H9 (cell line): ENCODE results near the gene TTC28. TPM values are rescaled to one million over a fixed set of nuclear protein-coding genes. Genes with fewer than 3 reads are reported as not detected.

Experiments
- DNase-seq: peaks from one replicate; pipeline ENCODE4 v3.0.0-alpha.2; 2017
- H2AFZ ChIP-seq: one replicate; pipeline ENCODE4 v1.6.1; 2013; ENCODE audit warnings: mild to moderate bottlenecking, low read length, control low read depth, moderate library complexity
- H2AK5ac ChIP-seq: 2 replicates; pipeline ENCODE4 v1.6.1; 2013; ENCODE audit warnings: low read length, control low read depth, mixed read lengths; ENCODE audit not compliant: insufficient read length
- H2BK120ac ChIP-seq: one replicate; pipeline ENCODE4 v1.6.1; 2013; ENCODE audit warnings: low read depth, mild to moderate bottlenecking, low read length, control low read depth, inconsistent platforms; ENCODE audit not compliant: poor library complexity, severe bottlenecking
- H2BK12ac ChIP-seq: 2 replicates; pipeline ENCODE4 v1.6.1; 2013; ENCODE audit warnings: low read length, control low read depth, mixed read lengths, low read depth; ENCODE audit not compliant: insufficient read length
- H2BK15ac ChIP-seq: 2 replicates; pipeline ENCODE4 v1.6.1; 2013; ENCODE audit warnings: low read depth, low read length, control low read depth
- H2BK20ac ChIP-seq: one replicate; pipeline ENCODE4 v1.6.1; 2013; ENCODE audit warnings: low read depth, mild to moderate bottlenecking, low read length, control low read depth, inconsistent platforms; ENCODE audit not compliant: poor library complexity, severe bottlenecking
- H2BK5ac ChIP-seq: 2 replicates; pipeline ENCODE4 v1.6.1; 2013; ENCODE audit warnings: low read length, control low read depth, mixed read lengths; ENCODE audit not compliant: insufficient read length
- H3K14ac ChIP-seq: 2 replicates; pipeline ENCODE4 v1.6.1; 2013; ENCODE audit warnings: low read length, control low read depth; ENCODE audit not compliant: insufficient read depth
- H3K18ac ChIP-seq: 2 replicates; pipeline ENCODE4 v1.6.1; 2013; ENCODE audit warnings: low read depth, mild to moderate bottlenecking, mixed read lengths, low read length, control low read depth; ENCODE audit not compliant: insufficient read length
- H3K23ac ChIP-seq: 2 replicates; pipeline ENCODE4 v1.6.1; 2013; ENCODE audit warnings: low read length, control low read depth, mixed read lengths, low read depth; ENCODE audit not compliant: insufficient read length
- H3K23me2 ChIP-seq: 2 replicates; pipeline ENCODE4 v1.6.1; 2013; ENCODE audit warnings: low read depth, mild to moderate bottlenecking, mixed read lengths, low read length, control low read depth; ENCODE audit not compliant: insufficient read length, poor library complexity, severe bottlenecking
- H3K27ac ChIP-seq: 2 replicates; pipeline ENCODE4 v1.5.1; 2013; ENCODE audit warnings: low read length, control low read depth, mixed read lengths, low read depth; ENCODE audit not compliant: insufficient read length
- H3K27me3 ChIP-seq: 2 replicates; pipeline ENCODE4 v1.6.1; 2013; ENCODE audit warnings: low read length, control low read depth, inconsistent platforms; ENCODE audit not compliant: insufficient read depth
- H3K4ac ChIP-seq: 2 replicates; pipeline ENCODE4 v1.6.1; 2013; ENCODE audit warnings: low read depth, mild to moderate bottlenecking, control low read depth, inconsistent platforms, low read length, moderate library complexity
- H3K4me1 ChIP-seq: 2 replicates; pipeline ENCODE4 v1.6.1; 2013; ENCODE audit warnings: low read length, control low read depth, inconsistent platforms; ENCODE audit not compliant: insufficient read depth
- H3K4me2 ChIP-seq: 2 replicates; pipeline ENCODE4 v1.6.1; 2013; ENCODE audit warnings: low read length, control low read depth, mixed read lengths; ENCODE audit not compliant: insufficient read length, insufficient read depth
- H3K56ac ChIP-seq: 2 replicates; pipeline ENCODE4 v1.6.1; 2013; ENCODE audit warnings: low read depth, mild to moderate bottlenecking, mixed read lengths, low read length, control low read depth; ENCODE audit not compliant: insufficient read length
- H3K79me1 ChIP-seq: 2 replicates; pipeline ENCODE4 v1.6.1; 2013; ENCODE audit warnings: low read depth, mild to moderate bottlenecking, moderate library complexity, low read length, control low read depth, inconsistent platforms; ENCODE audit not compliant: insufficient read depth, poor library complexity, severe bottlenecking
- H3K79me2 ChIP-seq: 2 replicates; pipeline ENCODE4 v1.6.1; 2013; ENCODE audit warnings: low read length, control low read depth, inconsistent platforms; ENCODE audit not compliant: insufficient read depth
- H3K9ac ChIP-seq: 2 replicates; pipeline ENCODE4 v1.6.1; 2013; ENCODE audit warnings: low read length, control low read depth, mixed read lengths; ENCODE audit not compliant: insufficient read length; ENCODE audit errors: extremely low read depth
- H3K9me3 ChIP-seq: one replicate; pipeline ENCODE4 v1.6.1; 2013; ENCODE audit warnings: low read depth, low read length, inconsistent platforms; ENCODE audit not compliant: control insufficient read depth
- H3T11ph ChIP-seq: one replicate; pipeline ENCODE4 v1.6.1; 2013; ENCODE audit warnings: mild to moderate bottlenecking, low read length, control low read depth, inconsistent platforms
- H4K20me1 ChIP-seq: one replicate; pipeline ENCODE4 v1.6.1; 2013; ENCODE audit not compliant: control insufficient read depth, insufficient read length, insufficient read depth
- H4K5ac ChIP-seq: 2 replicates; pipeline ENCODE4 v1.6.1; 2013; ENCODE audit warnings: low read depth, mild to moderate bottlenecking, mixed read lengths, low read length, control low read depth; ENCODE audit not compliant: insufficient read length
- H4K8ac ChIP-seq: replicated peaks from 2 replicates; pipeline ENCODE4 v1.6.1; 2013; ENCODE audit warnings: low read length, control low read depth, mixed read lengths, low read depth; ENCODE audit not compliant: insufficient read length
- H4K91ac ChIP-seq: 2 replicates; pipeline ENCODE4 v1.6.1; 2013; ENCODE audit warnings: low read depth, mild to moderate bottlenecking, moderate library complexity, mixed read lengths, low read length, control low read depth; ENCODE audit not compliant: insufficient read length
- H3K27ac Mint-ChIP-seq, 3 experiments: 2 replicates in 2 of 3; 3 replicates in 1 of 3; pipeline ENCODE4 v1.8.0; 2020 to 2021; ENCODE audit warnings: mixed read lengths in 3 of 3, mild to moderate bottlenecking in 1 of 3, moderate library complexity in 1 of 3
- H3K27me3 Mint-ChIP-seq: 2 replicates; pipeline ENCODE4 v1.8.0; 2021; ENCODE audit warnings: low read depth, mild to moderate bottlenecking, moderate library complexity, mixed read lengths
- H3K36me3 Mint-ChIP-seq, 3 experiments: 2 replicates in 2 of 3; 3 replicates in 1 of 3; pipeline ENCODE4 v1.8.0; 2020 to 2021; ENCODE audit warnings: low read depth in 3 of 3, mixed read lengths in 3 of 3; ENCODE audit not compliant: insufficient read depth in 1 of 3
- H3K4me1 Mint-ChIP-seq, 2 experiments: 2 replicates each; pipeline ENCODE4 v1.8.0; 2020; ENCODE audit warnings: mixed read lengths in 2 of 2
- H3K4me3 Mint-ChIP-seq, 2 experiments: 2 replicates in 1 of 2; 3 replicates in 1 of 2; pipeline ENCODE4 v1.8.0; 2020 to 2021; ENCODE audit warnings: mild to moderate bottlenecking in 2 of 2, mixed read lengths in 2 of 2, moderate library complexity in 1 of 2
- H3K9me3 Mint-ChIP-seq, 2 experiments: 2 replicates in 1 of 2; 3 replicates in 1 of 2; pipeline ENCODE4 v1.8.0; 2020; ENCODE audit warnings: mild to moderate bottlenecking in 2 of 2, mixed read lengths in 2 of 2, moderate library complexity in 1 of 2
- CTCF ChIP-seq: fragments of 200-600 bp; sonication (generic); conservative IDR thresholded peaks from 3 replicates; pipeline ENCODE4 v1.8.0; 2021; ENCODE audit warnings: antibody characterized with exemption, mild to moderate bottlenecking
- WGBS: extraction: QIAGEN DNeasy Blood & Tissue Kit; methylation state at CpG from one replicate; pipeline ENCODE4 v1.1.7; 2013; ENCODE audit warnings: missing lambda C conversion rate, low lambda C conversion rate, mixed read lengths; ENCODE audit not compliant: insufficient read length; ENCODE audit errors: extremely low coverage; 5-methylcytosine and 5-hydroxymethylcytosine counted together
- total RNA-seq: library from RNA; stranded (reverse); gene quantifications from 2 replicates; pipeline ENCODE4 v1.2.1, GENCODE V29; 2021

TTC28 gene
- total RNA-seq, 1 experiment from 2014 or later = 13.6 TPM

GRCh38 chr22:28414913-28415312 lies 264.7 kb downstream of the TTC28 start:
- Histone ChIP-seq H2BK120ac (no peak overlapping the region), H2AK5ac (no peak overlapping the region), H3K56ac (no peak overlapping the region), H3K4ac (no peak overlapping the region), H2BK15ac (no peak overlapping the region), H3K27me3 (no peaks in the 10 kb centered on the region), H3K23ac (no peak overlapping the region), H3K4me2 (no peak overlapping the region), H2AFZ (no peak overlapping the region), H3K18ac (no peak overlapping the region), H2BK12ac (no peak overlapping the region), H3K79me1 (no peaks in the 10 kb centered on the region), H3K23me2 (no peaks in the 10 kb centered on the region), H3K14ac (no peak overlapping the region), H3K27ac (no peak overlapping the region), H3K79me2 (no peaks in the 10 kb centered on the region), H4K8ac (no peak overlapping the region), H4K20me1 (no peaks in the 10 kb centered on the region), H3T11ph (no peak overlapping the region), H2BK5ac (no peak overlapping the region), H2BK20ac (no peak overlapping the region), H4K91ac (no peak overlapping the region), H3K9ac (no peak overlapping the region), H3K9me3 (no peaks in the 10 kb centered on the region), H3K4me1 (no peaks in the 10 kb centered on the region), H4K5ac (no peak overlapping the region)
- no CpG with 5 or more reads among the region's 1 CpG for WGBS
- no peaks in the 10 kb centered on the region for H3K9me3 Mint-ChIP-seq
- H3K27me3 Mint-ChIP-seq = no peaks in the 10 kb centered on the region
- no peaks in the 10 kb centered on the region for H3K36me3 Mint-ChIP-seq
- H3K4me3 Mint-ChIP-seq = no peak overlapping the region
- no peak overlapping the region for H3K27ac Mint-ChIP-seq
- TF ChIP-seq CTCF = no peak
- H3K4me1 Mint-ChIP-seq = peaks cover 7 to 15% of the 10 kb centered on the region in 2 experiments
- no peak for DNase-seq
